Activated T-cell treated with anti-CD3 and anti-CD28 coated beads, Interleukin-2, amount 50 U/mL, for 24 hours (primary cell): ENCODE measurements around the gene CSNK1G1.
"Not testable (repeated sequence)": the region's sequence is repeated elsewhere in the genome, so short reads cannot be mapped to it uniquely, and the experiment has no call there.

ENCODE experiments used
- DNase-seq: peaks from one replicate; pipeline ENCODE4 v3.0.0-alpha.2; 2020
- H3K27ac Mint-ChIP-seq: 2 replicates; pipeline ENCODE4 v1.8.0; 2020; ENCODE audit warnings: mild to moderate bottlenecking, mixed read lengths
- H3K27me3 Mint-ChIP-seq: 2 replicates; pipeline ENCODE4 v1.8.0; 2020; ENCODE audit warnings: mixed read lengths
- H3K36me3 Mint-ChIP-seq: 2 replicates; pipeline ENCODE4 v1.8.0; 2020; ENCODE audit warnings: low read depth, mixed read lengths
- H3K4me1 Mint-ChIP-seq: 2 replicates; pipeline ENCODE4 v1.8.0; 2020; ENCODE audit warnings: low read depth, mixed read lengths
- H3K4me3 Mint-ChIP-seq: 2 replicates; pipeline ENCODE4 v1.8.0; 2020; ENCODE audit warnings: mild to moderate bottlenecking, moderate library complexity, mixed read lengths
- H3K9me3 Mint-ChIP-seq: 2 replicates; pipeline ENCODE4 v1.8.0; 2020; ENCODE audit warnings: mixed read lengths

CSNK1G1 gene

GRCh38 chr15:64131547-64131946 lies 224.4 kb downstream of the CSNK1G1 start:
- Mint-ChIP-seq H3K27ac (no peak overlapping the region), H3K4me1 (no peaks in the 10 kb centered on the region), H3K9me3 (no peaks in the 10 kb centered on the region), H3K27me3 (no peaks in the 10 kb centered on the region), H3K36me3 (peaks cover 97% of the 10 kb centered on the region), H3K4me3 (no peak overlapping the region)
- DNase-seq, result no peak

DNA sequence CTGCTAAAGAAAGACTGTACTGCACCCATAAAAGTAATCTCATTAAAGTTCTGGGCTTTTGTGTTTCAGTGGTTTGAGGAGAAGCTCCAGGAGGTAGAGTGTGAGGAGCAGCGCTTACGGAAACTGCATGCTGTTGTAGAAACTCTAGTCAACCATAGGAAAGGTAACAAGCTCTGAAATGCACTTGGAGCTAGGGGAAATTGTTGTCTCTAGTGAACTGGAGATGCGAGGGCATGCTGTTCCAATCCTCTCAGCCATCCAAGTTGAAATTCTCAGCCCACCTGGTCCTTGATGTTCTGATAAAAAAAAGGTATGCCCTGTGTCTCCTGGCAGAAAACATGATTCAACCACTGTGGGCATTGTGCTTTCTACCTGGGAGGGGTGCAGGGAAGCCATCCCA lies 225.8 kb downstream of the CSNK1G1 start:
- no peak overlapping the region for H3K27ac Mint-ChIP-seq
- no peak overlapping the region for H3K4me3 Mint-ChIP-seq
- DNase-seq, result no peak
- no peaks in the 10 kb centered on the region for H3K9me3 Mint-ChIP-seq
- no peaks in the 10 kb centered on the region for H3K27me3 Mint-ChIP-seq
- peaks cover 96% of the 10 kb centered on the region for H3K36me3 Mint-ChIP-seq
- H3K4me1 Mint-ChIP-seq, result no peaks in the 10 kb centered on the region

DNA sequence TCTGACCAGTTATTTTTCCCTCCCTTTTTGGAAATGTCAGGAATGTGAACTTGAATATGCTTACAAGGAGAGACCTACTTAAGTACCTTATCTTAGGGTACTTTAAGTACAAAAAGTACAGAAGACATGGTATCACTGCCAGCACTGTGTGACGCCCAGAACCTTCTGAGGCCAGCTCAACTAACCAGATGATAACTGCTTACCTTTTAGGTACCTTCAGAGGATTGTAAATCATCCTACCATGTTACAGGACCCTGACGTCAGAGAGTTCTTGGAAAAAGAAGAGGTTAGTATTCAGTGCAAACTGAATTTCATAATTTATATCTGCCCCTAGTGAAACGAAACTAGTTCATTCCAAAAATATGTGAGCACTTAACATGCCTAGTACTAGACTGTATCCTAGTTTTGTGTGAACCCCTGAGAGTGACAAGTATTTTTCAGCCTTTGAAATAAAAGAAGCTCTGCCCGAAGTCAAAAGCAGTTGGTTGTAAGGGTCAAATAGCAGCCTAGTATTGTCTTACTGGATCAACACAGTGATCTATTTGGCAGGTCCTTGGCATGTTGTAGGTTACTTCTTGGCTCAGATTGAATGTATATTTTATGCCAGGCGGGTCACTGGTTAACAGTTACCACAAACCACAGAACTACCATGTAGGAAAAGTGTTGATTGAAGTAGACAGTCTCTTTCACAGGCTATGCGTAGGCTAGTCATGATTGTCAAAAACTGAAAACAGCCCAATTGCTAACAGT lies 228.3 kb downstream of the CSNK1G1 start:
- Mint-ChIP-seq H3K27ac (no peak overlapping the region), H3K36me3 (peaks cover 96% of the 10 kb centered on the region), H3K4me1 (no peaks in the 10 kb centered on the region), H3K9me3 (no peaks in the 10 kb centered on the region), H3K4me3 (no peak overlapping the region), H3K27me3 (no peaks in the 10 kb centered on the region)
- DNase-seq, result no peak

- Mint-ChIP-seq H3K4me3 (no peak overlapping the region), H3K36me3 (peaks cover 90% of the 10 kb centered on the region), H3K4me1 (no peaks in the 10 kb centered on the region), H3K27me3 (no peaks in the 10 kb centered on the region), H3K9me3 (no peaks in the 10 kb centered on the region), H3K27ac (peak overlapping the region; percentile 20)
- no peak for DNase-seq
Observed at GRCh38 chr15:64125978-64126377, 230.0 kb downstream of the CSNK1G1 start.

DNA sequence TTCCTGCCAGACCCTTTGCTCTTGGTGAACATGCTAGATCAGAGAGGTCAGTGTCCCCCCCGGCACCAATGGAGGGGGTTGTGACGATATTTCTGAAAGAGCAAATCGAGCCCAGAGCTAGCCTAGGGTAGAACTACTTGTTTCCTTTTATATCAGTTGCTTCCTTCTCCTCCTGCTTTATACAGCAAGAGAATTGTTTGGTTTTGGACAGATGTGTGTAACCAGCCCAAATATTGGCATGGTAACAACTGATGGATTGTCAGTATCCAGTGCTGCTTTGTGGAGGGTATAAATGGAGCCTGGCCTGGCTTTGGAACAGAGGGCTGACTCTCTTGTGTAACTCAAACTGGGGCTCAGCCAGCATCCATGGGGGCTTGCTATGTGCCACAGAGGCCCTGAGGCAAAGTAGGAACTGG lies 233.0 kb downstream of the CSNK1G1 start:
- no peak overlapping the region for H3K27ac Mint-ChIP-seq
- H3K4me1 Mint-ChIP-seq, result no peaks in the 10 kb centered on the region
- H3K9me3 Mint-ChIP-seq, result no peaks in the 10 kb centered on the region
- H3K27me3 Mint-ChIP-seq, result no peaks in the 10 kb centered on the region
- peaks cover 88% of the 10 kb centered on the region for H3K36me3 Mint-ChIP-seq
- no peak overlapping the region for H3K4me3 Mint-ChIP-seq
- no peak for DNase-seq

DNA sequence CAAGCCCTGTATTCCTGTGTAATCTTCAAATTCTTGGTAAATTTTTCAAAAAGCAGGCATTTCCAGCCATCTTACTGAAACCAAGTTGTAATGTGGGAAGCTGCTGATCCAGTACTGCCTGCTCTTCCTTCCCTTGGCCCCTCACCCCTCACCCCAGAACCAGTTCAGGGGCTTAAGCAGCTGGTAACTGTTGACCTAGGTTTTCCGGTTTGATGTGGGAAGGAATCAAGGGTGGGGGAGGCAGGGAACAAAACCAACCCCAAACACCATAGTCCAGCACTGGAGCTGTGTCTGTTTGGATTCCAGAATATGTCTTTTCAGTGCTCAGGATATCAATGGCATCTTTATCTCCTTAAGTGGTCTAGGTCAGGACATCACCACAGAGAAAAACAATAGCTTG lies 233.5 kb downstream of the CSNK1G1 start:
- Mint-ChIP-seq H3K27ac (no peak overlapping the region), H3K27me3 (no peaks in the 10 kb centered on the region), H3K36me3 (peaks cover 88% of the 10 kb centered on the region), H3K4me3 (no peak overlapping the region), H3K4me1 (no peaks in the 10 kb centered on the region), H3K9me3 (no peaks in the 10 kb centered on the region)
- no peak for DNase-seq

DNA sequence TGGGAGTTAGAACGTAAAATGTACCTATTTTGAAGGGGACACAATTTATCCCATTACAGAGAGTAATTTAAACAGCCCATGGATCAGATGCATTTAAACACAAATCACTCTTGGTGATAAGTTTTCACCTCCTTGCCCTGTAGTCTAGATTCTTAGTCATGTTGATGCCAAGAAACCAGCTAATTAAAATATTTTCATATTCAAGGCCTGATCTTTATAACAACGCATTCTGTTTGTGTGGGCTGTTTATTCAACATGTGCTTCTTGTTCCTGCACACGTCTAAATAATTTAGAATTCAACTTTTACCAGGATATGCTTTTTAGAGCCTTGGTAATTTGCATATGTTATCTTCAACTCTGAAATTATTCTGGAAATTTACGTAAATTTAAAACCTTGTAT lies 234.4 kb downstream of the CSNK1G1 start:
- peaks cover 88% of the 10 kb centered on the region for H3K36me3 Mint-ChIP-seq
- no peaks in the 10 kb centered on the region for H3K4me1 Mint-ChIP-seq
- H3K9me3 Mint-ChIP-seq, result no peaks in the 10 kb centered on the region
- DNase-seq, result no peak
- H3K4me3 Mint-ChIP-seq, result no peak overlapping the region
- no peaks in the 10 kb centered on the region for H3K27me3 Mint-ChIP-seq
- no peak overlapping the region for H3K27ac Mint-ChIP-seq

GRCh38 chr15:64120322-64120721 lies 235.7 kb downstream of the CSNK1G1 start:
- not testable (repeated sequence) for H3K4me3 Mint-ChIP-seq, DNase-seq, H3K27ac Mint-ChIP-seq, H3K27me3 Mint-ChIP-seq, H3K4me1 Mint-ChIP-seq, H3K9me3 Mint-ChIP-seq
- peaks cover 90% of the 10 kb centered on the region for H3K36me3 Mint-ChIP-seq

GRCh38 chr15:64117759-64118487 lies 238.1 kb downstream of the CSNK1G1 start:
- no peak for DNase-seq
- Mint-ChIP-seq H3K27me3 (no peaks in the 10 kb centered on the region), H3K4me1 (peaks cover 1% of the 10 kb centered on the region), H3K9me3 (no peaks in the 10 kb centered on the region), H3K4me3 (no peak overlapping the region), H3K27ac (peak overlapping the region; percentile 47), H3K36me3 (peaks cover 92% of the 10 kb centered on the region)
